ENCODE results near the gene CMIP.

Gene CMIP

GRCh38 chr16:81647527-81647926 is 202.9 kb downstream of the CMIP start:
- no peak for DNase-seq

GRCh38 chr16:81649561-81650184 is 205.1 kb downstream of the CMIP start:
- DNase-seq = no peak

- DNase-seq = no peak
Measured at GRCh38 chr16:81650281-81650680, 205.7 kb downstream of the CMIP start.

GRCh38 chr16:81650982-81651562 is 206.5 kb downstream of the CMIP start:
- DNase-seq = no peak

GRCh38 chr16:81651758-81652718 is 207.4 kb downstream of the CMIP start:
- no peak for DNase-seq

- no peak for DNase-seq
Measured at GRCh38 chr16:81652798-81653505, 208.3 kb downstream of the CMIP start.

GRCh38 chr16:81654346-81654745 is 209.7 kb downstream of the CMIP start:
- DNase-seq = no peak

- no peak for DNase-seq
Measured at GRCh38 chr16:81655469-81656162, 211.0 kb downstream of the CMIP start.

- DNase-seq = no peak
Measured at GRCh38 chr16:81657224-81657623, 212.6 kb downstream of the CMIP start.

- no peak for DNase-seq
Measured at GRCh38 chr16:81657781-81658180, 213.2 kb downstream of the CMIP start.

- DNase-seq = no peak
Measured at GRCh38 chr16:81658373-81658772, 213.8 kb downstream of the CMIP start.

- no peak for DNase-seq
Measured at GRCh38 chr16:81659249-81659648, 214.6 kb downstream of the CMIP start.

GRCh38 chr16:81661082-81661481 is 216.5 kb downstream of the CMIP start:
- no peak for DNase-seq

- DNase-seq = no peak
Measured at GRCh38 chr16:81664153-81664552, 219.5 kb downstream of the CMIP start.

GRCh38 chr16:81665588-81665987 is 221.0 kb downstream of the CMIP start:
- no peak for DNase-seq

GRCh38 chr16:81666113-81666512 is 221.5 kb downstream of the CMIP start:
- no peak for DNase-seq

GRCh38 chr16:81668243-81669097 is 223.9 kb downstream of the CMIP start:
- no peak for DNase-seq

- DNase-seq = no peak
Measured at GRCh38 chr16:81669473-81670350, 225.1 kb downstream of the CMIP start.

- no peak for DNase-seq
Measured at GRCh38 chr16:81671738-81672597, 227.4 kb downstream of the CMIP start.

GRCh38 chr16:81673432-81673831 is 228.8 kb downstream of the CMIP start:
- DNase-seq = no peak
